ENCODE results near the gene FAM118B.
A peak's percentile ranks its signal among the peaks of the same experiment; 100 is the strongest.

FAM118B gene

DNA sequence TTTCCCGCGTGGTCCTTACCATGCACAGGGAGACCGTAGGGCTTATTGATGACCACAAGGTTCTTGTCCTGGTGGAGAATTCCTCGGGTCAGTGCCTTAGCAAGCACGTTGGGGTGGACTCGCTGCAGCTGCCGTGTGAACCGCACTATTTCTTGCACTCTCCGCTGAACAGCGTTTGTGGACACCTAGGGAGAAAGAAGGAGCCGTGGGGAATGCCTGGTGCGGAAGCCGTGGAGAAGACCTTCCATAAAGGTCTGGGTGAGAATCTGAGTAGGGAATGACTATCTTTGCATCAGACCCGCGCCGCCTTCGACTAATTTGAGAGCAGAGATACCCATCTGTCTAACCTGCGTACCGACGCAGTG is 729 bp upstream of the FAM118B start:
- no peak for DNase-seq
- in situ Hi-C loops (cut with HindIII; ENCODE audit: low pct_ligation_motif_present, low pct_unique_long_range_greater_than_20kb, low sequenced_read_pairs), result loop anchor here (25.0 kb wide), 1 partner anchor 299 kb away; the partner anchor contains the start of genes DDX25 and PUS3

DNA sequence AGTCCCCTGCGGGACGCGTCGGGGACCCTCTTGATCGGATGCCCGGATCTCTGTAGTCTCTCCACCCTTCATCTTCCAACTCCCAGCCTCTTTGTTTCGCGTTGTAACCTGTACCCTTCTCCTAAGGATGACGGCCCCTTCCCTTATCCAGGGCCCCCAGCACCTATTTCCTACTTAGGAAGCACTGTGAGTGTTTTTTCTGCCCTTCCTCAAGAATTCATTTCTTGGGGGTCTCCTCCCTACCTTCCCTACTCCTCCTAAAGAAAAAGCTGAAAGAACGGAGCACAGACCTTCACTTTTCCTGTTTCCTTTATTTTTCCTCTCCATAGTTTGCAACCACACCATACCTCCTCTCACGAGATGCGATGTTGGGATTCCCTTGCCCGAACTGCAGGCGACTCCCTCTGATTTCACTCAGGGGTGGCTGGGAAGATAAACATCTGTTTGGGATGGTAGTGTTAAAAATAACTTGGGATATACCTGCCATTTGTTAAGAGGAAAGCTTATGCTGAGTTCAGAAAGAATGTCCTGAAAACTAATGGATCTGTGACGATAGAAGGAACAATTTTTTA is 593 bp downstream of the FAM118B start:
- in situ Hi-C loops (cut with HindIII; ENCODE audit: low pct_ligation_motif_present, low pct_unique_long_range_greater_than_20kb, low sequenced_read_pairs), result loop anchor here (25.0 kb wide), 1 partner anchor 300 kb away; the partner anchor contains the start of genes DDX25 and PUS3

DNA sequence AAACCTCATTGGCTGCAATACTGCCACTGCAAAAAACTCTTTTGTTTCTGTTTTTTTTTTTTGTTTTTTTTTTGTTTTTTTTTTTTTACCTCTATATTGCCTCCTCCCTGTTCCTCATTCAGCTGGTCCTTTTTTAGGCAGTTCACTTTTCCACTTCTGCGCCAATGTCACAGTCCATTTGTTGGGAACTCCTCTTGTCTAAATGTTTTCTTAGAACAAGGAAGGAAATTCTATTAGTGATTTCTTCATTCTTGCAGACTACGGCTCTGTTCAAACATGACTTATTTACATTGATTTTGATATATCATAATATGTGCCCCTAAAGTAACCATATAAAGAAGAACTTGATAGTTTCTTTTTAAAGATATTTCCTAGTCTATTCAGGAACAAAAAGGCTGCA is 2.9 kb downstream of the FAM118B start:
- in situ Hi-C loops (cut with HindIII; ENCODE audit: low pct_ligation_motif_present, low pct_unique_long_range_greater_than_20kb, low sequenced_read_pairs), result loop anchor here (25.0 kb wide), 1 partner anchor 302 kb away; the partner anchor contains the start of genes DDX25 and PUS3
- no peak for DNase-seq

More for the DNA sequence above, 593 bp downstream of the FAM118B start:
- peak; percentile 16 for DNase-seq

GRCh38 chr11:126214841-126215240 is 3.3 kb downstream of the FAM118B start:
- in situ Hi-C loops (cut with HindIII; ENCODE audit: low pct_ligation_motif_present, low pct_unique_long_range_greater_than_20kb, low sequenced_read_pairs), result loop anchor here (25.0 kb wide), 1 partner anchor 303 kb away; the partner anchor contains the start of genes DDX25 and PUS3
- no peak for DNase-seq

GRCh38 chr11:126216526-126217305 is 5.1 kb downstream of the FAM118B start:
- DNase-seq, result no peak
- in situ Hi-C loops (cut with HindIII; ENCODE audit: low pct_ligation_motif_present, low pct_unique_long_range_greater_than_20kb, low sequenced_read_pairs), result loop anchor here (25.0 kb wide), 1 partner anchor 304 kb away; the partner anchor contains the start of genes DDX25 and PUS3

- in situ Hi-C loops (cut with HindIII; ENCODE audit: low pct_ligation_motif_present, low pct_unique_long_range_greater_than_20kb, low sequenced_read_pairs), result loop anchor here (25.0 kb wide), 1 partner anchor 305 kb away; the partner anchor contains the start of genes DDX25 and PUS3
- DNase-seq, result no peak
Observed at GRCh38 chr11:126217491-126217890, 5.9 kb downstream of the FAM118B start.

GRCh38 chr11:126219547-126219946 is 8.0 kb downstream of the FAM118B start:
- in situ Hi-C loops (cut with HindIII; ENCODE audit: low pct_ligation_motif_present, low pct_unique_long_range_greater_than_20kb, low sequenced_read_pairs), result loop anchor here (25.0 kb wide), 1 partner anchor 307 kb away; the partner anchor contains the start of genes DDX25 and PUS3
- DNase-seq, result no peak

GRCh38 chr11:126224647-126225294 is 13.2 kb downstream of the FAM118B start:
- DNase-seq, result no peak
- in situ Hi-C loops (cut with HindIII; ENCODE audit: low pct_ligation_motif_present, low pct_unique_long_range_greater_than_20kb, low sequenced_read_pairs), result loop anchor here (25.0 kb wide), 1 partner anchor 312 kb away; the partner anchor contains the start of genes DDX25 and PUS3

- in situ Hi-C loops (cut with HindIII; ENCODE audit: low pct_ligation_motif_present, low pct_unique_long_range_greater_than_20kb, low sequenced_read_pairs), result no loop called here
- DNase-seq, result no peak
Observed at GRCh38 chr11:126225295-126225665, 13.7 kb downstream of the FAM118B start.

- in situ Hi-C loops (cut with HindIII; ENCODE audit: low pct_ligation_motif_present, low pct_unique_long_range_greater_than_20kb, low sequenced_read_pairs), result no loop called here
- DNase-seq, result no peak
Observed at GRCh38 chr11:126226334-126227084, 14.9 kb downstream of the FAM118B start.

DNA sequence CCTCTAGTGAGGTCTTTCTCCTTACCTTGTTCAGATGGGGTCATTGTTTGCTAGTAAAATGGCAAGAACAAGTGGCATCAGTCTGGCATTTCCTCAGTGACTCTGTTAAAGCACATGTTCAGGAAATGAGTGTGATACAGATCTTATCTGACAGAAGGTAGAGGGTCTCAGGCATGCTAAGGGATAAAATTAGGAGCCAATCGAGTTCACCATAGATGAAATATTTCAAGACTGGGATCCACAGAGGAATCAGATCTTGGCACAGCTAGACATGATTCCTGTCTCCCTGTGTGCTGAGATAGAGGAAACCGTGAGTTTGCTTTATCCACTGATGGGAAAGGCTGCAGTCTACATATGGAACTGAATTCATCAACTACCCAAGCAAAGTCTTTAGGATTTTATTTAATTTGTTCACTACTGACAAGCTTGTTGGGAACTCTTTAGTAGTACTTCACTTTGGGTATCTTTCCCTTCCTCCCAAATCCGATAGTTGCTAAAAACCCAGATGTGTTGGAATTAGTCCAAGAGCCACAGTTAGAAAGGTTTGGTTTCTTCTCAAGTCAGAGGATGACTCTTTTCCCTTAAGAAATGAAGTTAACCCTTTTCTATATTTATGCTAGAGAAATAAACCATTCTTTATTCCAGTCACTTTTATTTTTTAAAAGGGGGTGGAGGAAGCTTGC is 18.4 kb downstream of the FAM118B start:
- in situ Hi-C loops (cut with HindIII; ENCODE audit: low pct_ligation_motif_present, low pct_unique_long_range_greater_than_20kb, low sequenced_read_pairs), result no loop called here
- DNase-seq, result no peak

- in situ Hi-C loops (cut with HindIII; ENCODE audit: low pct_ligation_motif_present, low pct_unique_long_range_greater_than_20kb, low sequenced_read_pairs), result no loop called here
- DNase-seq, result no peak
Observed at GRCh38 chr11:126231725-126232459, 20.3 kb downstream of the FAM118B start.

DNA sequence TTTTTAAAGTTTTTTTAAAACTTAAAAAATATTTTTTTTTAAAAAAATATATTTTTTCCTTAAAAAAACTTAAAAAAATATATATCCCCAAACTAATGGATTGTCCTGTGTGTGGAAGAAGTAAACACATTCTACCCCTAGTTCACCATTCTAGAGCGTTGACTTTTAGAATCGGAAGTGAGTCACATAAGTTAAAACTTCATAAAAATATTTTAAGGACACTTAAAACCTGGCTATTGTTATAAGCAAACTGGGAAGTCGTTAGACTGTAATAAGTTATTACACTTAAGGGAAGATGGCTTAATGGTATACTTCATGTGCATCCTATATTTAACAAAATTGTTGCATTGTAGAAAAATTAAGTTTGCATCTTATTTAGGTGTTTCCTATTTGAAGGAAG is 21.1 kb downstream of the FAM118B start:
- in situ Hi-C loops (cut with HindIII; ENCODE audit: low pct_ligation_motif_present, low pct_unique_long_range_greater_than_20kb, low sequenced_read_pairs), result no loop called here
- DNase-seq, result no peak

DNA sequence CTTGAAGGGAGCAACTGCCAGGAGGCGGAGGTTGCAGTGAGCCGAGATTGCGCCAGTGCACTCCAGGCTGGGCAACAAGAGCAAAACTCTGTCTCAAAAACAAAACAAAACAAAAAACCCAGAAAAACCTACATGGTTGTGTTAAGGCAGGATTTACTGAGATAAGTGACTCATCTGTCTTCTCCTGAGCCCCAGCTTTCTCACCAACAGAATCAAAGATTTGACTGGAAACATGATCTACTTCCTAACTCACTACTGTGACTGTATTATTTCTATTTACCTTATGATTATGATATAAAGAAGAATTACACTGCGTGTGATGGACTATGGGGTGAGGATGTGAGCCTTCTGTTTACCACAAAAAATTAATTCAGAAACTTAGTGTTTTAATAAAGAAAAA is 21.8 kb downstream of the FAM118B start:
- DNase-seq, result no peak
- in situ Hi-C loops (cut with HindIII; ENCODE audit: low pct_ligation_motif_present, low pct_unique_long_range_greater_than_20kb, low sequenced_read_pairs), result no loop called here

DNA sequence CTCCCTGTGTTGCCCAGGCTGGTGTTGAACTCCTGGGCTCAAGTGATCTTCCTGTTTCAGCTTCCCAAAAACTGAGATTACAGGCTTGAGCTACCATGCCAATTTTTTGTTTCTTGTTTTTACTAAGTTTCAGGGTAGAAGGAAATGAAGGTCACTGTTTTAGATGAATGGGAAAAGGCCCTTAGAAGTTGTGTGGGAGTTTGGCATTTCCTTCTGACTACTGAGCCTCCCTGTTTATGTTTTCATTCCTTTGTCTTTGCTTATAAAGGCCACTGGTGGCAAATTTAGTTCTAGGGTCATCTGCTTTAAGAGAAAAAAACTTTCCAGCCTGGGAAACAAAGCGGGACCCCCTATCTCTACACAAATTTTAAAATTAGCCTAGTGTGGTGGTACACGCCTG is 35.1 kb downstream of the FAM118B start:
- DNase-seq, result no peak
- in situ Hi-C loops (cut with HindIII; ENCODE audit: low pct_ligation_motif_present, low pct_unique_long_range_greater_than_20kb, low sequenced_read_pairs), result no loop called here

GRCh38 chr11:126253265-126253664 is 41.7 kb downstream of the FAM118B start:
- in situ Hi-C loops (cut with HindIII; ENCODE audit: low pct_ligation_motif_present, low pct_unique_long_range_greater_than_20kb, low sequenced_read_pairs), result no loop called here

GRCh38 chr11:126254819-126255218 is 43.2 kb downstream of the FAM118B start:
- DNase-seq, result no peak
- in situ Hi-C loops (cut with HindIII; ENCODE audit: low pct_ligation_motif_present, low pct_unique_long_range_greater_than_20kb, low sequenced_read_pairs), result no loop called here

More at GRCh38 chr11:126253265-126253664, 41.7 kb downstream of the FAM118B start:
- DNase-seq, result no peak

Data from ACHN (cell line).